Stimulated activated effector memory CD8-positive, alpha-beta T cell treated with anti-CD3 and anti-CD28 coated beads, Interleukin-12 subunit alpha, Interleukin-12 subunit beta, amount 100 ng/mL, for 72 hours (primary cell): ENCODE measurements around the gene DISP1.

ENCODE experiments used
- ATAC-seq: fragments of 150-1000 bp; cut with Tn5 transposase; 2 replicates; pipeline ENCODE4 v1.10.0; 2021
- DNase-seq, 2 donors: peaks; one replicate each; pipeline ENCODE4 v3.0.0; 2021 to 2022; ENCODE audit warnings: low spot score in 2 of 2
- H3K27ac Mint-ChIP-seq: one replicate; pipeline ENCODE4 v1.8.0; 2022; ENCODE audit warnings: mild to moderate bottlenecking, mixed read lengths
- H3K36me3 Mint-ChIP-seq: one replicate; pipeline ENCODE4 v1.8.0; 2022; ENCODE audit warnings: mild to moderate bottlenecking, mixed read lengths
- H3K4me1 Mint-ChIP-seq: one replicate; pipeline ENCODE4 v1.8.0; 2022; ENCODE audit warnings: mixed read lengths
- H3K4me3 Mint-ChIP-seq: one replicate; pipeline ENCODE4 v1.8.0; 2022; ENCODE audit warnings: mild to moderate bottlenecking, mixed read lengths
- H3K9me3 Mint-ChIP-seq: one replicate; pipeline ENCODE4 v1.8.0; 2022; ENCODE audit warnings: mixed read lengths

Gene DISP1

GRCh38 chr1:222787729-222788128 lies 27.1 kb upstream of the DISP1 start:
- no peak overlapping the region for H3K27ac Mint-ChIP-seq
- ATAC-seq (no peak), DNase-seq (no peak)
- H3K36me3 Mint-ChIP-seq = no peaks in the 10 kb centered on the region
- peaks cover 4% of the 10 kb centered on the region for H3K9me3 Mint-ChIP-seq
- H3K4me3 Mint-ChIP-seq = no peak overlapping the region
- H3K4me1 Mint-ChIP-seq = peaks cover 11% of the 10 kb centered on the region

GRCh38 chr1:222788402-222789156 lies 26.3 kb upstream of the DISP1 start:
- Mint-ChIP-seq H3K36me3 (no peaks in the 10 kb centered on the region), H3K4me1 (peaks cover 11% of the 10 kb centered on the region), H3K27ac (no peak overlapping the region), H3K9me3 (peaks cover 4% of the 10 kb centered on the region), H3K4me3 (no peak overlapping the region)
- DNase-seq (no peak), ATAC-seq (no peak)

GRCh38 chr1:222790115-222790514 lies 24.7 kb upstream of the DISP1 start:
- Mint-ChIP-seq H3K4me3 (no peak overlapping the region), H3K27ac (peak overlapping the region; percentile 63), H3K4me1 (peaks cover 11% of the 10 kb centered on the region), H3K9me3 (peaks cover 4% of the 10 kb centered on the region), H3K36me3 (no peaks in the 10 kb centered on the region)
- ATAC-seq = peak; percentile 67
- DNase-seq = no peak

GRCh38 chr1:222790520-222790919 lies 24.3 kb upstream of the DISP1 start:
- H3K4me1 Mint-ChIP-seq = peaks cover 11% of the 10 kb centered on the region
- H3K9me3 Mint-ChIP-seq = peaks cover 4% of the 10 kb centered on the region
- H3K4me3 Mint-ChIP-seq = no peak overlapping the region
- no peaks in the 10 kb centered on the region for H3K36me3 Mint-ChIP-seq
- no peak for DNase-seq
- H3K27ac Mint-ChIP-seq = peak overlapping the region; percentile 63
- ATAC-seq = peak; percentile 77

GRCh38 chr1:222791006-222791710 lies 23.7 kb upstream of the DISP1 start:
- Mint-ChIP-seq H3K36me3 (no peaks in the 10 kb centered on the region), H3K9me3 (peaks cover 4% of the 10 kb centered on the region), H3K4me1 (peaks cover 11% of the 10 kb centered on the region), H3K27ac (no peak overlapping the region), H3K4me3 (no peak overlapping the region)
- ATAC-seq (no peak), DNase-seq (no peak)

- Mint-ChIP-seq H3K4me3 (no peak overlapping the region), H3K4me1 (peaks cover 11% of the 10 kb centered on the region), H3K27ac (no peak overlapping the region), H3K9me3 (peaks cover 4% of the 10 kb centered on the region), H3K36me3 (no peaks in the 10 kb centered on the region)
- DNase-seq (no peak), ATAC-seq (no peak)
Measured at GRCh38 chr1:222792744-222793143, 22.1 kb upstream of the DISP1 start.

GRCh38 chr1:222794656-222795474 lies 20.0 kb upstream of the DISP1 start:
- ATAC-seq = peak; percentile 16
- H3K4me3 Mint-ChIP-seq = no peak overlapping the region
- no peak overlapping the region for H3K27ac Mint-ChIP-seq
- DNase-seq = no peak
- peaks cover 10% of the 10 kb centered on the region for H3K4me1 Mint-ChIP-seq
- H3K36me3 Mint-ChIP-seq = no peaks in the 10 kb centered on the region
- peaks cover 4% of the 10 kb centered on the region for H3K9me3 Mint-ChIP-seq

- DNase-seq = no peak
- H3K36me3 Mint-ChIP-seq = no peaks in the 10 kb centered on the region
- H3K9me3 Mint-ChIP-seq = no peaks in the 10 kb centered on the region
- no peak overlapping the region for H3K27ac Mint-ChIP-seq
- ATAC-seq = peak; percentile 21
- no peaks in the 10 kb centered on the region for H3K4me1 Mint-ChIP-seq
- no peak overlapping the region for H3K4me3 Mint-ChIP-seq
Measured at GRCh38 chr1:222798116-222798515, 16.7 kb upstream of the DISP1 start.

GRCh38 chr1:222798975-222799374 lies 15.9 kb upstream of the DISP1 start:
- Mint-ChIP-seq H3K4me1 (no peaks in the 10 kb centered on the region), H3K4me3 (no peak overlapping the region), H3K36me3 (no peaks in the 10 kb centered on the region), H3K9me3 (no peaks in the 10 kb centered on the region), H3K27ac (no peak overlapping the region)
- ATAC-seq (no peak), DNase-seq (no peak)

GRCh38 chr1:222801067-222801466 lies 13.8 kb upstream of the DISP1 start:
- no peak for ATAC-seq
- no peaks in the 10 kb centered on the region for H3K36me3 Mint-ChIP-seq

GRCh38 chr1:222811671-222812070 lies 3.2 kb upstream of the DISP1 start:
- Mint-ChIP-seq H3K9me3 (peaks cover 3% of the 10 kb centered on the region), H3K36me3 (peaks cover 4% of the 10 kb centered on the region), H3K4me3 (no peak overlapping the region), H3K4me1 (peaks cover 14% of the 10 kb centered on the region), H3K27ac (no peak overlapping the region)
- DNase-seq (no peak), ATAC-seq (no peak)

More at GRCh38 chr1:222801067-222801466, 13.8 kb upstream of the DISP1 start:
- H3K4me3 Mint-ChIP-seq = no peak overlapping the region
- no peaks in the 10 kb centered on the region for H3K4me1 Mint-ChIP-seq
- DNase-seq = no peak
- H3K27ac Mint-ChIP-seq = no peak overlapping the region
- no peaks in the 10 kb centered on the region for H3K9me3 Mint-ChIP-seq

GRCh38 chr1:222813866-222814535 lies 838 bp upstream of the DISP1 start:
- Mint-ChIP-seq H3K4me1 (peaks cover 22% of the 10 kb centered on the region), H3K27ac (peak overlapping the region; percentile 97), H3K36me3 (peaks cover 4% of the 10 kb centered on the region), H3K9me3 (peaks cover 3% of the 10 kb centered on the region), H3K4me3 (peak overlapping the region; percentile 91)
- ATAC-seq (no peak), DNase-seq (no peak)

GRCh38 chr1:222815440-222815765 lies 564 bp downstream of the DISP1 start:
- H3K9me3 Mint-ChIP-seq = peaks cover 3% of the 10 kb centered on the region
- H3K4me1 Mint-ChIP-seq = peaks cover 22% of the 10 kb centered on the region
- peak overlapping the region; percentile 91 for H3K4me3 Mint-ChIP-seq
- DNase-seq (no peak), ATAC-seq (no peak)
- H3K27ac Mint-ChIP-seq = peak overlapping the region; percentile 97
- peaks cover 4% of the 10 kb centered on the region for H3K36me3 Mint-ChIP-seq

GRCh38 chr1:222817529-222817928 lies 2.7 kb downstream of the DISP1 start:
- Mint-ChIP-seq H3K36me3 (peaks cover 4% of the 10 kb centered on the region), H3K27ac (no peak overlapping the region), H3K9me3 (peaks cover 3% of the 10 kb centered on the region), H3K4me3 (no peak overlapping the region), H3K4me1 (peaks cover 22% of the 10 kb centered on the region)
- no peak for DNase-seq
- ATAC-seq = peak; percentile 22

- ATAC-seq (no peak), DNase-seq (no peak)
- H3K4me3 Mint-ChIP-seq = no peak overlapping the region
- no peak overlapping the region for H3K27ac Mint-ChIP-seq
- H3K9me3 Mint-ChIP-seq = peaks cover 3% of the 10 kb centered on the region
- H3K4me1 Mint-ChIP-seq = peaks cover 22% of the 10 kb centered on the region
- peaks cover 4% of the 10 kb centered on the region for H3K36me3 Mint-ChIP-seq
Measured at GRCh38 chr1:222818171-222818570, 3.3 kb downstream of the DISP1 start.
